Measurements from ENCODE around the gene OR2A5. TPM values are rescaled to one million over a fixed set of nuclear protein-coding genes. Genes with fewer than 3 reads are reported as not detected.

Gene OR2A5
- total RNA-seq, 1 donor from 2014 or later, result not detected

GRCh38 chr7:144105211-144105610 is 56.5 kb downstream of the OR2A5 start:
- DNase-seq (ENCODE audit: low spot score), result no peak
- intact Hi-C loops (cut with DNase I), result no loop called here

Other genes starting within 250 kb of the OR2A5 start
- 46.3 TPM for gene TCAF1, start 146.8 kb upstream of the OR2A5 start, total RNA-seq
- not detected for gene OR2F2, start 113.7 kb upstream of the OR2A5 start, total RNA-seq
- not detected for gene OR2F1, start 94.1 kb upstream of the OR2A5 start, total RNA-seq
- gene OR6B1, start 48.6 kb upstream of the OR2A5 start, total RNA-seq, result not detected
- gene OR2A25, start 20.9 kb downstream of the OR2A5 start, total RNA-seq, result not detected
- gene OR2A12, start 37.3 kb downstream of the OR2A5 start, total RNA-seq, result not detected
- gene OR2A2, start 60.6 kb downstream of the OR2A5 start, total RNA-seq, result not detected
- gene OR2A14, start 74.2 kb downstream of the OR2A5 start, total RNA-seq, result not detected
- 0.24 TPM for gene CTAGE4, start 134.5 kb downstream of the OR2A5 start, total RNA-seq
- 0.57 TPM for gene ARHGEF35, start 146.9 kb downstream of the OR2A5 start, total RNA-seq
- gene OR2A42, start 190.7 kb downstream of the OR2A5 start, total RNA-seq, result not detected
- not detected for gene OR2A7, start 215.8 kb downstream of the OR2A5 start, total RNA-seq
- not detected for gene CTAGE8, start 220.3 kb downstream of the OR2A5 start, total RNA-seq

Data from cardiac septum (tissue), 1 donor.